ENCODE measurements around the gene LRBA. TPM values are rescaled to one million over a fixed set of nuclear protein-coding genes. Genes with fewer than 3 reads are reported as not detected.
A peak's percentile ranks its signal among the peaks of the same experiment; 100 is the strongest.

The LRBA gene
- polyA plus RNA-seq, 1 donor: 52.8 TPM

- H3K27me3 ChIP-seq (ENCODE audit: control insufficient read depth, insufficient read depth, low read length): no peaks in the 10 kb centered on the region
- WGBS (ENCODE audit: insufficient coverage, low lambda C conversion rate): no CpG with 5 or more reads among the region's 6 CpGs
- peaks cover 23% of the 10 kb centered on the region for H3K4me1 ChIP-seq (ENCODE audit: control insufficient read depth, insufficient read depth, low read length)
- H3K27ac ChIP-seq (ENCODE audit: low read length): peak overlapping the region; percentile 89
- peak; percentile 96 to 99 for DNase-seq
- peaks cover 8% of the 10 kb centered on the region for H3K9me3 ChIP-seq (ENCODE audit: control insufficient read depth, low read depth, low read length)
- peaks cover 4% of the 10 kb centered on the region for H3K36me3 ChIP-seq (ENCODE audit: control insufficient read depth, insufficient read depth, low read length)
- no peak overlapping the region for H3K4me3 ChIP-seq (ENCODE audit: low read length)
Observed at GRCh38 chr4:150722908-150723362, 292.1 kb downstream of the LRBA start.

- Histone ChIP-seq H3K27ac (ENCODE audit: low read length) (no peak overlapping the region), H3K4me3 (ENCODE audit: low read length) (no peak overlapping the region), H3K27me3 (ENCODE audit: control insufficient read depth, insufficient read depth, low read length) (no peaks in the 10 kb centered on the region), H3K36me3 (ENCODE audit: control insufficient read depth, insufficient read depth, low read length) (no peaks in the 10 kb centered on the region), H3K9me3 (ENCODE audit: control insufficient read depth, low read depth, low read length) (peaks cover 4% of the 10 kb centered on the region), H3K4me1 (ENCODE audit: control insufficient read depth, insufficient read depth, low read length) (peaks cover 23% of the 10 kb centered on the region)
- DNase-seq: no peak
- WGBS (ENCODE audit: insufficient coverage, low lambda C conversion rate): no CpG with 5 or more reads among the region's 2 CpGs
Observed at GRCh38 chr4:150720973-150721518, 294.0 kb downstream of the LRBA start.

DNA sequence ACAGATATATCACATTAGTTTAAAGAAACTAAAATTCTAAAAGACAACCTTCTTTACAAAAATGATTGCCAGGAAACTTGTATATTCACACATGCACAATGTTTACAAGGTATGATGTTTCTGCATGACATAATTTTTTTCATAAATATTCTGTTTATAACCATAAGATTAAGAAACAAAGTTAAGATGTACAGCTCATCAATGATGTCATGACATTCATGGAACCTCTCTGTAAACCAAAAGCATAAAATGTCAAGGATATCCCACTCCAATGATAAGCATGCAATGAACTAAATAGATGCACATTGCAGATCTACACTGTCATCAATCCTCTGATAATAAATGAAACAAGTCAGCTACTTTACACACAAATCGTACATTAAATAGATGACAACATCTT lies 297.1 kb downstream of the LRBA start:
- H3K36me3 ChIP-seq (ENCODE audit: control insufficient read depth, insufficient read depth, low read length): no peaks in the 10 kb centered on the region
- peaks cover 9% of the 10 kb centered on the region for H3K4me1 ChIP-seq (ENCODE audit: control insufficient read depth, insufficient read depth, low read length)
- H3K27me3 ChIP-seq (ENCODE audit: control insufficient read depth, insufficient read depth, low read length): no peaks in the 10 kb centered on the region
- no CpG with 5 or more reads among the region's 1 CpG for WGBS (ENCODE audit: insufficient coverage, low lambda C conversion rate)
- no peaks in the 10 kb centered on the region for H3K9me3 ChIP-seq (ENCODE audit: control insufficient read depth, low read depth, low read length)
- no peak for DNase-seq
- H3K4me3 ChIP-seq (ENCODE audit: low read length): no peak overlapping the region
- no peak overlapping the region for H3K27ac ChIP-seq (ENCODE audit: low read length)

- Histone ChIP-seq H3K4me3 (ENCODE audit: low read length) (no peak overlapping the region), H3K27ac (ENCODE audit: low read length) (no peak overlapping the region), H3K9me3 (ENCODE audit: control insufficient read depth, low read depth, low read length) (no peaks in the 10 kb centered on the region), H3K36me3 (ENCODE audit: control insufficient read depth, insufficient read depth, low read length) (no peaks in the 10 kb centered on the region), H3K27me3 (ENCODE audit: control insufficient read depth, insufficient read depth, low read length) (no peaks in the 10 kb centered on the region), H3K4me1 (ENCODE audit: control insufficient read depth, insufficient read depth, low read length) (no peaks in the 10 kb centered on the region)
- WGBS (ENCODE audit: insufficient coverage, low lambda C conversion rate): 50% methylated on average over 1 of the region's 2 CpGs
- DNase-seq: no peak
Observed at GRCh38 chr4:150714462-150715438, 300.3 kb downstream of the LRBA start.

DNA sequence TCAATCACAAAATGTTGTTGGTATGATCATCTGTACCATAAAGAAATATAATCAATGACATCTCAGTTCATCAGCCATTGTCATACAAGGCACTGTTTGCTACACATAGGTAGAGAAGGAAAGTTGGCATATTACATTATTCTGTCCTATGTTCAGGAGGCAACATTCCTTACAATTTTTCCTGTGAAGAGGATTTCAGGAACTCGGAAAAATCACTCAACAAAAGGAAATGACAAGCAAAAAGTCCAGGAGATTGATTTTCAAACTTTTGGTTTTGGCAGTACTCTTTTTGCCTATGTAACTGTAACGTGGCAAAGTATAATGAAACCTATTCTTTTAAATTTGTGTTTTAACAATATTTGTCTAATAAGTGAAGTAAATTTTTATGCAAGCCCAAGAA lies 301.8 kb downstream of the LRBA start:
- Histone ChIP-seq H3K27me3 (ENCODE audit: control insufficient read depth, insufficient read depth, low read length) (no peaks in the 10 kb centered on the region), H3K4me1 (ENCODE audit: control insufficient read depth, insufficient read depth, low read length) (no peaks in the 10 kb centered on the region), H3K4me3 (ENCODE audit: low read length) (no peak overlapping the region), H3K9me3 (ENCODE audit: control insufficient read depth, low read depth, low read length) (no peaks in the 10 kb centered on the region), H3K27ac (ENCODE audit: low read length) (no peak overlapping the region), H3K36me3 (ENCODE audit: control insufficient read depth, insufficient read depth, low read length) (no peaks in the 10 kb centered on the region)
- WGBS (ENCODE audit: insufficient coverage, low lambda C conversion rate): 88% methylated on average over 1 of the region's 2 CpGs
- no peak for DNase-seq

- no peak for DNase-seq
- WGBS (ENCODE audit: insufficient coverage, low lambda C conversion rate): 100% methylated on average over 1 of the region's 4 CpGs
- Histone ChIP-seq H3K27ac (ENCODE audit: low read length) (no peak overlapping the region), H3K36me3 (ENCODE audit: control insufficient read depth, insufficient read depth, low read length) (no peaks in the 10 kb centered on the region), H3K4me3 (ENCODE audit: low read length) (no peak overlapping the region), H3K27me3 (ENCODE audit: control insufficient read depth, insufficient read depth, low read length) (no peaks in the 10 kb centered on the region), H3K9me3 (ENCODE audit: control insufficient read depth, low read depth, low read length) (no peaks in the 10 kb centered on the region), H3K4me1 (ENCODE audit: control insufficient read depth, insufficient read depth, low read length) (no peaks in the 10 kb centered on the region)
Observed at GRCh38 chr4:150710770-150711375, 304.2 kb downstream of the LRBA start.

GRCh38 chr4:150708004-150708403 lies 307.1 kb downstream of the LRBA start:
- DNase-seq: no peak
- H3K36me3 ChIP-seq (ENCODE audit: control insufficient read depth, insufficient read depth, low read length): no peaks in the 10 kb centered on the region
- no peaks in the 10 kb centered on the region for H3K27me3 ChIP-seq (ENCODE audit: control insufficient read depth, insufficient read depth, low read length)
- no peak overlapping the region for H3K27ac ChIP-seq (ENCODE audit: low read length)
- no CpG with 5 or more reads among the region's 1 CpG for WGBS (ENCODE audit: insufficient coverage, low lambda C conversion rate)
- no peaks in the 10 kb centered on the region for H3K9me3 ChIP-seq (ENCODE audit: control insufficient read depth, low read depth, low read length)
- no peaks in the 10 kb centered on the region for H3K4me1 ChIP-seq (ENCODE audit: control insufficient read depth, insufficient read depth, low read length)
- no peak overlapping the region for H3K4me3 ChIP-seq (ENCODE audit: low read length)

GRCh38 chr4:150699599-150699998 lies 315.5 kb downstream of the LRBA start:
- Histone ChIP-seq H3K4me1 (ENCODE audit: control insufficient read depth, insufficient read depth, low read length) (no peaks in the 10 kb centered on the region), H3K9me3 (ENCODE audit: control insufficient read depth, low read depth, low read length) (no peaks in the 10 kb centered on the region), H3K36me3 (ENCODE audit: control insufficient read depth, insufficient read depth, low read length) (no peaks in the 10 kb centered on the region), H3K27ac (ENCODE audit: low read length) (no peak overlapping the region), H3K27me3 (ENCODE audit: control insufficient read depth, insufficient read depth, low read length) (no peaks in the 10 kb centered on the region), H3K4me3 (ENCODE audit: low read length) (no peak overlapping the region)
- no peak for DNase-seq

GRCh38 chr4:150695162-150695561 lies 319.9 kb downstream of the LRBA start:
- H3K27ac ChIP-seq (ENCODE audit: low read length): no peak overlapping the region
- no peaks in the 10 kb centered on the region for H3K9me3 ChIP-seq (ENCODE audit: control insufficient read depth, low read depth, low read length)
- no peaks in the 10 kb centered on the region for H3K27me3 ChIP-seq (ENCODE audit: control insufficient read depth, insufficient read depth, low read length)
- DNase-seq: no peak
- H3K4me1 ChIP-seq (ENCODE audit: control insufficient read depth, insufficient read depth, low read length): no peaks in the 10 kb centered on the region
- H3K4me3 ChIP-seq (ENCODE audit: low read length): no peak overlapping the region
- WGBS (ENCODE audit: insufficient coverage, low lambda C conversion rate): no CpG with 5 or more reads among the region's 2 CpGs
- H3K36me3 ChIP-seq (ENCODE audit: control insufficient read depth, insufficient read depth, low read length): no peaks in the 10 kb centered on the region

DNA sequence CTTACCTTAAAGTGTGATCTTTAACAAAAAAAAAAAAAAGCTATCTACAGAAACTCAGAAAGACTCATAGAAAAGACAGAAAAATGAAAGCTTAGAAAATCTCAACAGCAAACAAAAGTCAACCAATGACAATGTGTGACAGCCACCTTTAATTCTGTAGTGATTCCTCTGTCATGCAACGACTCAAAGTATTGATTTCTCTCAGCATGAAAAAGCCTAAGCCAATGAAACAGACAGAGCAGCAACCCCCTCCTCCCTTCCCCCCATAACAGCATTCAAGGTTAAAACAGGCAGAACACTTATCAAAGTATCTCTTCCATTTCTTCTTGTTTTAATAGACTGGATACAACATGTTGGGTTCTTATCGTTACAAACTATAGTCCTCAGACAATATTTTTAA lies 320.6 kb downstream of the LRBA start:
- DNase-seq: no peak
- no peak overlapping the region for H3K4me3 ChIP-seq (ENCODE audit: low read length)
- no peaks in the 10 kb centered on the region for H3K4me1 ChIP-seq (ENCODE audit: control insufficient read depth, insufficient read depth, low read length)
- WGBS (ENCODE audit: insufficient coverage, low lambda C conversion rate): 86% methylated on average over 1 of the region's 2 CpGs
- H3K27me3 ChIP-seq (ENCODE audit: control insufficient read depth, insufficient read depth, low read length): no peaks in the 10 kb centered on the region
- no peaks in the 10 kb centered on the region for H3K9me3 ChIP-seq (ENCODE audit: control insufficient read depth, low read depth, low read length)
- no peak overlapping the region for H3K27ac ChIP-seq (ENCODE audit: low read length)
- H3K36me3 ChIP-seq (ENCODE audit: control insufficient read depth, insufficient read depth, low read length): no peaks in the 10 kb centered on the region

All from large intestine (tissue), 3 donors.